Smooth muscle cell (in vitro differentiated cells): ENCODE measurements around the gene RNF144B. TPM values are rescaled to one million over a fixed set of nuclear protein-coding genes. Genes with fewer than 3 reads are reported as not detected.

Experiments
- DNase-seq: peaks from one replicate; lab custom pipeline; 2025; ENCODE audit not compliant: unreplicated experiment; lab: John Stamatoyannopoulos, UW
- H2AFZ ChIP-seq: fragments of 200-600 bp; sonication (generic); 2 replicates; pipeline ENCODE4 v1.6.0; 2016; ENCODE audit warnings: antibody characterized with exemption, low read depth, mild to moderate bottlenecking
- H3F3A ChIP-seq: fragments of 200-600 bp; sonication (generic); 2 replicates; pipeline ENCODE4 v1.6.0; 2017; ENCODE audit warnings: antibody characterized with exemption, low read depth
- H3K27ac ChIP-seq: fragments of 200-600 bp; sonication (generic); 2 replicates; pipeline ENCODE4 v1.5.1; 2016; ENCODE audit warnings: low read depth, mild to moderate bottlenecking
- H3K27me3 ChIP-seq: fragments of 200-600 bp; sonication (generic); 2 replicates; pipeline ENCODE4 v1.6.1; 2016; ENCODE audit warnings: low read depth, mild to moderate bottlenecking
- H3K36me3 ChIP-seq: fragments of 200-600 bp; sonication (generic); 2 replicates; pipeline ENCODE4 v1.5.1; 2016; ENCODE audit warnings: low read depth
- H3K4me1 ChIP-seq: fragments of 200-600 bp; sonication (generic); 2 replicates; pipeline ENCODE4 v1.5.1; 2016; ENCODE audit warnings: low read depth
- H3K4me2 ChIP-seq: fragments of 200-600 bp; sonication (generic); 2 replicates; pipeline ENCODE4 v1.6.0; 2016; ENCODE audit warnings: mild to moderate bottlenecking
- H3K4me3 ChIP-seq: fragments of 200-600 bp; sonication (generic); 2 replicates; pipeline ENCODE4 v1.5.1; 2016; ENCODE audit warnings: mild to moderate bottlenecking
- H3K79me2 ChIP-seq: fragments of 200-600 bp; sonication (generic); 2 replicates; pipeline ENCODE4 v1.6.0; 2016; ENCODE audit warnings: low read depth, mild to moderate bottlenecking
- H3K9ac ChIP-seq: fragments of 200-600 bp; sonication (generic); 2 replicates; pipeline ENCODE4 v1.6.0; 2016; ENCODE audit warnings: low read depth
- H3K9me3 ChIP-seq: fragments of 200-600 bp; sonication (generic); replicated peaks from 2 replicates; pipeline ENCODE4 v1.5.1; 2016; ENCODE audit warnings: low read depth
- H4K20me1 ChIP-seq: fragments of 200-600 bp; sonication (generic); 2 replicates; pipeline ENCODE4 v1.6.0; 2016; ENCODE audit warnings: low read depth
- CTCF ChIP-seq: fragments of 200-600 bp; sonication (generic); IDR thresholded peaks from 2 replicates; pipeline ENCODE4 v1.5.1; 2017; ENCODE audit warnings: borderline replicate concordance, mild to moderate bottlenecking, antibody characterized with exemption; ENCODE audit not compliant: insufficient read depth, poor library complexity, severe bottlenecking
- WGBS: methylation state at CpG from one replicate; pipeline ENCODE4 v1.1.7; 2016; ENCODE audit warnings: low lambda C conversion rate; 5-methylcytosine and 5-hydroxymethylcytosine counted together
- polyA plus RNA-seq: library from polyadenylated mRNA; unstranded; fragments of >200 nt; fragmentation: Nextera tagmentation; extraction: Ambion mirVana; gene quantifications from 2 replicates; pipeline ENCODE4 v1.2.1, GENCODE V29; 2016
- total RNA-seq: library from RNA; depleted of rRNA; stranded (reverse); fragments of >200 nt; gene quantifications from 2 replicates; pipeline ENCODE4 v1.2.3, GENCODE V29; 2014

Gene RNF144B
- total and polyA plus RNA-seq, 2 experiments from 2014 or later = 3.4 to 10.9 TPM

- Histone ChIP-seq H3K79me2 (no peaks in the 10 kb centered on the region), H3K27ac (no peak overlapping the region), H3K27me3 (peaks cover 31% of the 10 kb centered on the region), H3K9ac (no peak overlapping the region), H3F3A (no peaks in the 10 kb centered on the region), H4K20me1 (no peaks in the 10 kb centered on the region), H3K4me2 (no peak overlapping the region), H3K9me3 (no peaks in the 10 kb centered on the region), H3K36me3 (no peaks in the 10 kb centered on the region), H3K4me1 (peaks cover 5% of the 10 kb centered on the region), H2AFZ (no peak overlapping the region), H3K4me3 (no peak overlapping the region)
- no peak for DNase-seq
- no peak for TF ChIP-seq CTCF
- 59% methylated on average over 2 of the region's 2 CpGs for WGBS
Observed at GRCh38 chr6:18390476-18390875, 3.3 kb downstream of the RNF144B start.

- peaks cover 5% of the 10 kb centered on the region for H3K4me1 ChIP-seq
- peaks cover 31% of the 10 kb centered on the region for H3K27me3 ChIP-seq
- no peak for DNase-seq
- no peak overlapping the region for H3K4me3 ChIP-seq
- no peaks in the 10 kb centered on the region for H3K36me3 ChIP-seq
- H3K9ac ChIP-seq = no peak overlapping the region
- WGBS = 87% methylated on average over 3 of the region's 3 CpGs
- no peaks in the 10 kb centered on the region for H3K9me3 ChIP-seq
- no peak overlapping the region for H3K27ac ChIP-seq
- H4K20me1 ChIP-seq = no peaks in the 10 kb centered on the region
- H3K4me2 ChIP-seq = no peak overlapping the region
- H2AFZ ChIP-seq = no peak overlapping the region
- H3K79me2 ChIP-seq = no peaks in the 10 kb centered on the region
- H3F3A ChIP-seq = no peaks in the 10 kb centered on the region
- no peak for TF ChIP-seq CTCF
Observed at GRCh38 chr6:18391023-18391422, 3.9 kb downstream of the RNF144B start.

GRCh38 chr6:18392346-18392877, 5.3 kb downstream of the RNF144B start:
- no peaks in the 10 kb centered on the region for H3K36me3 ChIP-seq
- no peak for TF ChIP-seq CTCF
- no peaks in the 10 kb centered on the region for H3F3A ChIP-seq
- 83% methylated on average over 2 of the region's 2 CpGs for WGBS
- no peak for DNase-seq
- H2AFZ ChIP-seq = no peak overlapping the region
- no peak overlapping the region for H3K4me2 ChIP-seq
- peaks cover 20% of the 10 kb centered on the region for H3K27me3 ChIP-seq
- no peak overlapping the region for H3K4me3 ChIP-seq
- no peaks in the 10 kb centered on the region for H3K9me3 ChIP-seq
- no peaks in the 10 kb centered on the region for H4K20me1 ChIP-seq
- no peak overlapping the region for H3K27ac ChIP-seq
- H3K9ac ChIP-seq = no peak overlapping the region
- H3K79me2 ChIP-seq = no peaks in the 10 kb centered on the region
- H3K4me1 ChIP-seq = no peaks in the 10 kb centered on the region

GRCh38 chr6:18393698-18394097, 6.5 kb downstream of the RNF144B start:
- no peaks in the 10 kb centered on the region for H3K9me3 ChIP-seq
- no peak overlapping the region for H2AFZ ChIP-seq
- no peak overlapping the region for H3K4me3 ChIP-seq
- no peaks in the 10 kb centered on the region for H3K36me3 ChIP-seq
- no peak overlapping the region for H3K9ac ChIP-seq
- peaks cover 8% of the 10 kb centered on the region for H3K27me3 ChIP-seq
- no peak for DNase-seq
- no peaks in the 10 kb centered on the region for H3F3A ChIP-seq
- H3K27ac ChIP-seq = no peak overlapping the region
- H4K20me1 ChIP-seq = no peaks in the 10 kb centered on the region
- H3K79me2 ChIP-seq = no peaks in the 10 kb centered on the region
- no peak overlapping the region for H3K4me2 ChIP-seq
- no peaks in the 10 kb centered on the region for H3K4me1 ChIP-seq
- TF ChIP-seq CTCF = no peak
- WGBS = 90% methylated on average over 2 of the region's 2 CpGs
